SK-N-SH (cell line): ENCODE measurements around the gene MICAL2. TPM values are rescaled to one million over a fixed set of nuclear protein-coding genes. Genes with fewer than 3 reads are reported as not detected.

Source experiments
- CTCF ChIA-PET: fragments of 300-600, 350-600 bp; formaldehyde crosslinking; extraction: SDS; loops from one replicate; lab custom pipeline; 2021; lab: Yijun Ruan, JAX
- POLR2A ChIA-PET: fragments of 350-600 bp; sonication (Branson Sonifier 250); formaldehyde crosslinking; extraction: SDS; loops from one replicate; lab custom pipeline; 2020; ENCODE audit warnings: antibody characterized with exemption, inconsistent platforms; lab: Yijun Ruan, JAX
- DNase-seq: peaks from one replicate; pipeline ENCODE4 v3.0.0; 2012
- H2AFZ ChIP-seq: fragments of 200-600 bp; sonication (generic); 2 replicates; pipeline ENCODE4 v1.8.1; 2016; ENCODE audit warnings: antibody characterized with exemption, mild to moderate bottlenecking, low read depth
- H3F3A ChIP-seq: fragments of 200-600 bp; sonication (generic); replicated peaks from 2 replicates; pipeline ENCODE3; 2016; ENCODE audit warnings: antibody characterized with exemption, mild to moderate bottlenecking; ENCODE audit not compliant: insufficient read depth
- H3K27ac ChIP-seq, 2 experiments: fragments of 200-500 bp in 1 of 2; fragments of 200-600 bp in 1 of 2; sonication (Bioruptor generic) in 1 of 2; sonication (generic), shearing (Covaris generic) in 1 of 2; 2 replicates each; pipeline versions ENCODE4 v1.5.1 to v1.6.1; 2014 to 2016; ENCODE audit warnings: low read depth in 2 of 2, inconsistent platforms in 1 of 2, low read length in 1 of 2, mild to moderate bottlenecking in 1 of 2, mixed read lengths in 1 of 2
- H3K27me3 ChIP-seq: fragments of 200-600 bp; sonication (generic), shearing (Covaris generic); 2 replicates; pipeline ENCODE4 v1.6.1; 2016; ENCODE audit warnings: mixed run types; ENCODE audit not compliant: insufficient read depth
- H3K36me3 ChIP-seq, 2 experiments: fragments of 200-500 bp in 1 of 2; fragments of 200-600 bp in 1 of 2; sonication (Bioruptor generic) in 1 of 2; sonication (generic) in 1 of 2; replicated peaks in 1 of 2; 2 replicates each; pipeline versions ENCODE3 to v1.5.1; 2014 to 2016; ENCODE audit warnings: low read length in 1 of 2, mild to moderate bottlenecking in 1 of 2; ENCODE audit not compliant: insufficient read depth in 2 of 2, control insufficient read depth in 1 of 2
- H3K4me1 ChIP-seq, 2 experiments: fragments of 200-500 bp in 1 of 2; fragments of 200-600 bp in 1 of 2; sonication (Bioruptor generic) in 1 of 2; sonication (generic), shearing (Covaris generic) in 1 of 2; 2 replicates each; pipeline versions ENCODE4 v1.5.1 to v1.6.1; 2014 to 2016; ENCODE audit warnings: low read depth in 1 of 2, low read length in 1 of 2, mixed run types in 1 of 2; ENCODE audit not compliant: insufficient read depth in 2 of 2, control insufficient read depth in 1 of 2
- H3K4me2 ChIP-seq: fragments of 200-600 bp; sonication (generic), shearing (Covaris generic); 2 replicates; pipeline ENCODE4 v1.6.1; 2017; ENCODE audit warnings: mixed run types
- H3K4me3 ChIP-seq, 2 experiments: fragments of 200-500 bp in 1 of 2; fragments of 200-600 bp in 1 of 2; sonication (Bioruptor generic) in 1 of 2; sonication (generic), shearing (Covaris generic) in 1 of 2; 2 replicates each; pipeline versions ENCODE4 v1.5.1 to v1.8.1; 2014 to 2016; ENCODE audit warnings: low read depth in 2 of 2, inconsistent platforms in 1 of 2, low read length in 1 of 2, mild to moderate bottlenecking in 1 of 2, mixed read lengths in 1 of 2, moderate library complexity in 1 of 2
- H3K79me2 ChIP-seq: fragments of 200-600 bp; sonication (generic); 2 replicates; pipeline ENCODE4 v1.8.1; 2017; ENCODE audit warnings: mild to moderate bottlenecking; ENCODE audit not compliant: insufficient read depth
- H3K9ac ChIP-seq: fragments of 200-600 bp; sonication (generic); 2 replicates; pipeline ENCODE4 v1.6.1; 2017; ENCODE audit warnings: mixed run types
- H3K9me2 ChIP-seq: fragments of 200-600 bp; sonication (generic); 2 replicates; pipeline ENCODE4 v1.6.1; 2017; ENCODE audit warnings: mixed run types
- H3K9me3 ChIP-seq: fragments of 200-600 bp; sonication (generic); 2 replicates; pipeline ENCODE4 v1.6.1; 2017; ENCODE audit warnings: mixed run types, mild to moderate bottlenecking, moderate library complexity
- H4K20me1 ChIP-seq: fragments of 200-600 bp; sonication (generic); 2 replicates; pipeline ENCODE4 v1.6.1; 2017; ENCODE audit warnings: mild to moderate bottlenecking, mixed run types; ENCODE audit not compliant: insufficient read depth
- CHD2 ChIP-seq: fragments of 150-350 bp; IDR thresholded peaks from 2 replicates; pipeline ENCODE4 v1.6.1; 2018; ENCODE audit warnings: low read length; ENCODE audit not compliant: partially characterized antibody
- ELF1 ChIP-seq: IDR thresholded peaks from 2 replicates; pipeline ENCODE4 v1.4.0; 2012
- EP300 ChIP-seq, 2 experiments: IDR thresholded peaks; 2 replicates each; pipeline versions ENCODE4 v1.4.0 to v1.6.1; 2012; ENCODE audit warnings: borderline replicate concordance in 1 of 2, low read depth in 1 of 2, low read length in 1 of 2
- EZH2phosphoT487 ChIP-seq: fragments of 200-600 bp; sonication (generic); IDR thresholded peaks from 2 replicates; pipeline ENCODE4 v1.6.1; 2017; ENCODE audit warnings: low read depth, mixed run types, mild to moderate bottlenecking, antibody characterized with exemption, moderate library complexity, borderline replicate concordance
- FOSL2 ChIP-seq: IDR thresholded peaks from 2 replicates; pipeline ENCODE4 v1.4.0; 2012; ENCODE audit warnings: low read depth, mild to moderate bottlenecking, moderate library complexity, borderline replicate concordance
- FOXJ3 ChIP-seq: sonication (generic); formaldehyde crosslinking; IDR thresholded peaks from 2 replicates; pipeline ENCODE4 v1.5.1; 2020; ENCODE audit warnings: mild to moderate bottlenecking, missing genetic modification reagents
- FOXM1 ChIP-seq: IDR thresholded peaks from 2 replicates; pipeline ENCODE4 v1.4.0; 2012; ENCODE audit warnings: low read depth, mild to moderate bottlenecking
- GATA2 ChIP-seq: sonication (generic); formaldehyde crosslinking; IDR thresholded peaks from 2 replicates; pipeline ENCODE4 v1.5.0; 2020; ENCODE audit warnings: mild to moderate bottlenecking, missing genetic modification reagents
- JUND ChIP-seq: IDR thresholded peaks from 2 replicates; pipeline ENCODE4 v1.4.0; 2012
- MEF2A ChIP-seq: IDR thresholded peaks from 2 replicates; pipeline ENCODE4 v1.4.0; 2012; ENCODE audit warnings: low read depth, borderline replicate concordance
- MXI1 ChIP-seq: IDR thresholded peaks from 2 replicates; pipeline ENCODE4 v1.6.1; 2012; ENCODE audit warnings: mild to moderate bottlenecking, low read depth, low read length, improper control_type of control experiment
- NFIC ChIP-seq: IDR thresholded peaks from 2 replicates; pipeline ENCODE4 v1.4.0; 2012; ENCODE audit warnings: borderline replicate concordance
- NRF1 ChIP-seq: IDR thresholded peaks from 2 replicates; pipeline ENCODE4 v1.6.1; 2012; ENCODE audit warnings: low read depth, mild to moderate bottlenecking, low read length
- POLR2AphosphoS5 ChIP-seq: IDR thresholded peaks from 2 replicates; pipeline ENCODE4 v1.6.1; 2012; ENCODE audit warnings: low read depth, low read length
- RCOR1 ChIP-seq: fragments of 150-350 bp; IDR thresholded peaks from 2 replicates; pipeline ENCODE4 v1.6.1; 2017; ENCODE audit warnings: antibody characterized with exemption, low read length
- RFX5 ChIP-seq: IDR thresholded peaks from 2 replicates; pipeline ENCODE4 v1.6.1; 2012; ENCODE audit warnings: mild to moderate bottlenecking, improper control_type of control experiment, low read length
- RXRA ChIP-seq: IDR thresholded peaks from 2 replicates; pipeline ENCODE4 v1.4.0; 2012; ENCODE audit warnings: low read depth, mild to moderate bottlenecking, borderline replicate concordance
- SIN3A ChIP-seq: IDR thresholded peaks from 2 replicates; pipeline ENCODE4 v1.6.1; 2012; ENCODE audit warnings: low read depth, mild to moderate bottlenecking, low read length, moderate library complexity, borderline replicate concordance
- SMC3 ChIP-seq: IDR thresholded peaks from 2 replicates; pipeline ENCODE4 v1.6.1; 2012; ENCODE audit warnings: low read depth, low read length, improper control_type of control experiment
- TCF12 ChIP-seq: IDR thresholded peaks from 2 replicates; pipeline ENCODE4 v1.4.0; 2012
- WGBS: methylation state at CpG from one replicate; pipeline ENCODE4 v1.1.6; 2017; ENCODE audit warnings: low lambda C conversion rate; 5-methylcytosine and 5-hydroxymethylcytosine counted together
- polyA plus RNA-seq, 3 experiments: library from polyadenylated mRNA; depleted of rRNA; stranded (reverse); fragments of >200 nt; gene quantifications; 2 replicates each; pipeline ENCODE4 v1.2.3, GENCODE V29; 2012
- TF ChIP-seq, protein P1 (sequence below): IDR thresholded peaks from 2 replicates; pipeline ENCODE4; 2012
- TF ChIP-seq, protein P2 (sequence below): fragments of 150-350 bp; IDR thresholded peaks from 2 replicates; pipeline ENCODE4 v1.6.1; 2016; ENCODE audit warnings: mild to moderate bottlenecking, low read depth, low read length
- TF ChIP-seq, protein P3 (sequence below): fragments of 200-600 bp; sonication (generic); IDR thresholded peaks from 2 replicates; pipeline ENCODE4 v1.6.1; 2017; ENCODE audit warnings: antibody characterized with exemption, mild to moderate bottlenecking, moderate library complexity
- TF ChIP-seq, protein P4 (sequence below): IDR thresholded peaks from 2 replicates; pipeline ENCODE4 v1.6.1; 2012; ENCODE audit warnings: mild to moderate bottlenecking, low read depth, low read length, moderate library complexity
- TF ChIP-seq, protein P5 (sequence below): IDR thresholded peaks from 2 replicates; pipeline ENCODE4 v1.4.0; 2012; ENCODE audit warnings: low read depth

The MICAL2 gene
- polyA plus RNA-seq, 1 of the 3 experiments (the other 2 are of a cell fraction): 54.6 TPM

DNA sequence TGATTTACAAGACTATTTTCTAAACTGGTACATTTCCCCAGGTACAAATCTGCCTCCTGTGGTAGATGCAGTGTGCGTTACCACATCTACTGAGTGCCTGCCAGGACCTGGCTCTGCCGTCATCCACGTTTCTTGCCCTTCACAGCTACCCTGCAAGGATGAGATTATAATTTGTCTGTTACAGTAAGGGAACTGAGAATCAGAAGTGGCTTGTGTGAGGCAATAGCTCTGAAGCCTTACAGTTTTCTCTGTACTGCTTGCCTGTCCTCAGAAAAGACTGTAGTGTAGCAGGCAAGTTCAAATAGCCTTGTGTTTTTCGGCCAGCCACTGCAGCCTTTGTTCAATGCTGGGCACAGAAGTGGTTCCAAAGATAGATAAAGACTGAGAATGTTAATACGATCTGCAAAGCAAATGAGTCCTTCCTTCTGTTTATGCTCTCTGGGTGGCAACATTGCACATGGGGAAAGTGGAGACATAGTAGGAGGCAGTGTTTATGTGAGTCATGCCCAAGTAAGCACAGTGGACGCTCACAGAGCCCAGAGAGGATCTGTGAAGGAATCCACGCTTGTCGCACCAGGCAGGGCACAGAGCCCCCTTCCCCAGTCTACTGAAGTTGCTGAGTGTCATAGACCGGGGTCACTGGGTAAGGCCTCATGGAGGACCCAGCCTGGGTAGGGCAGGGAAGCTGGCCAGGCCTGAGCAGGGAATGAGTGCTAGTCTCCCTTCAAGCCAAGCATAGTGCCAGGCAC is 49.1 kb downstream of the MICAL2 start:
- POLR2A ChIA-PET: no interaction called here
- TF ChIP-seq RXRA (no peak), JUND (peak; percentile 52; the same call in 1 of the 2 replicates), EZH2phosphoT487 (no peak), SMC3 (no peak), MXI1 (no peak), NFIC (no peak), EP300 (IDR thresholded peaks at IDR 0.05; ENCODE audit: borderline replicate concordance in 1 of 2, low read depth in 1 of 2, low read length in 1 of 2) (peak in 1 of 2 experiments; percentile 15; a peak in 1 of 4 replicates), SIN3A (peak; percentile 59; the same call in 1 of the 2 replicates), RCOR1 (no peak), FOXJ3 (CRISPR knock-in tag) (no peak), FOXM1 (no peak), NRF1 (no peak), TCF12 (peak; percentile 76; the same call in 1 of the 2 replicates), RFX5 (no peak), POLR2AphosphoS5 (peak; percentile 58; the same call in 1 of the 2 replicates), MEF2A (no peak), CHD2 (no peak), ELF1 (no peak), GATA2 (no peak), FOSL2 (peak; percentile 75; the same call in 1 of the 2 replicates)
- TF ChIP-seq, protein P1, sequence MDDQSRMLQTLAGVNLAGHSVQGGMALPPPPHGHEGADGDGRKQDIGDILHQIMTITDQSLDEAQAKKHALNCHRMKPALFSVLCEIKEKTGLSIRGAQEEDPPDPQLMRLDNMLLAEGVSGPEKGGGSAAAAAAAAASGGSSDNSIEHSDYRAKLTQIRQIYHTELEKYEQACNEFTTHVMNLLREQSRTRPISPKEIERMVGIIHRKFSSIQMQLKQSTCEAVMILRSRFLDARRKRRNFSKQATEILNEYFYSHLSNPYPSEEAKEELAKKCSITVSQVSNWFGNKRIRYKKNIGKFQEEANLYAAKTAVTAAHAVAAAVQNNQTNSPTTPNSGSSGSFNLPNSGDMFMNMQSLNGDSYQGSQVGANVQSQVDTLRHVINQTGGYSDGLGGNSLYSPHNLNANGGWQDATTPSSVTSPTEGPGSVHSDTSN: no peak
- TF ChIP-seq, protein P2, sequence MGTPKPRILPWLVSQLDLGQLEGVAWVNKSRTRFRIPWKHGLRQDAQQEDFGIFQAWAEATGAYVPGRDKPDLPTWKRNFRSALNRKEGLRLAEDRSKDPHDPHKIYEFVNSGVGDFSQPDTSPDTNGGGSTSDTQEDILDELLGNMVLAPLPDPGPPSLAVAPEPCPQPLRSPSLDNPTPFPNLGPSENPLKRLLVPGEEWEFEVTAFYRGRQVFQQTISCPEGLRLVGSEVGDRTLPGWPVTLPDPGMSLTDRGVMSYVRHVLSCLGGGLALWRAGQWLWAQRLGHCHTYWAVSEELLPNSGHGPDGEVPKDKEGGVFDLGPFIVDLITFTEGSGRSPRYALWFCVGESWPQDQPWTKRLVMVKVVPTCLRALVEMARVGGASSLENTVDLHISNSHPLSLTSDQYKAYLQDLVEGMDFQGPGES: no peak
- TF ChIP-seq, protein P3, sequence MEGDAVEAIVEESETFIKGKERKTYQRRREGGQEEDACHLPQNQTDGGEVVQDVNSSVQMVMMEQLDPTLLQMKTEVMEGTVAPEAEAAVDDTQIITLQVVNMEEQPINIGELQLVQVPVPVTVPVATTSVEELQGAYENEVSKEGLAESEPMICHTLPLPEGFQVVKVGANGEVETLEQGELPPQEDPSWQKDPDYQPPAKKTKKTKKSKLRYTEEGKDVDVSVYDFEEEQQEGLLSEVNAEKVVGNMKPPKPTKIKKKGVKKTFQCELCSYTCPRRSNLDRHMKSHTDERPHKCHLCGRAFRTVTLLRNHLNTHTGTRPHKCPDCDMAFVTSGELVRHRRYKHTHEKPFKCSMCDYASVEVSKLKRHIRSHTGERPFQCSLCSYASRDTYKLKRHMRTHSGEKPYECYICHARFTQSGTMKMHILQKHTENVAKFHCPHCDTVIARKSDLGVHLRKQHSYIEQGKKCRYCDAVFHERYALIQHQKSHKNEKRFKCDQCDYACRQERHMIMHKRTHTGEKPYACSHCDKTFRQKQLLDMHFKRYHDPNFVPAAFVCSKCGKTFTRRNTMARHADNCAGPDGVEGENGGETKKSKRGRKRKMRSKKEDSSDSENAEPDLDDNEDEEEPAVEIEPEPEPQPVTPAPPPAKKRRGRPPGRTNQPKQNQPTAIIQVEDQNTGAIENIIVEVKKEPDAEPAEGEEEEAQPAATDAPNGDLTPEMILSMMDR: 0 out of 2 replicates have a peak, but pooled peaks have one; percentile 20
- TF ChIP-seq, protein P4, sequence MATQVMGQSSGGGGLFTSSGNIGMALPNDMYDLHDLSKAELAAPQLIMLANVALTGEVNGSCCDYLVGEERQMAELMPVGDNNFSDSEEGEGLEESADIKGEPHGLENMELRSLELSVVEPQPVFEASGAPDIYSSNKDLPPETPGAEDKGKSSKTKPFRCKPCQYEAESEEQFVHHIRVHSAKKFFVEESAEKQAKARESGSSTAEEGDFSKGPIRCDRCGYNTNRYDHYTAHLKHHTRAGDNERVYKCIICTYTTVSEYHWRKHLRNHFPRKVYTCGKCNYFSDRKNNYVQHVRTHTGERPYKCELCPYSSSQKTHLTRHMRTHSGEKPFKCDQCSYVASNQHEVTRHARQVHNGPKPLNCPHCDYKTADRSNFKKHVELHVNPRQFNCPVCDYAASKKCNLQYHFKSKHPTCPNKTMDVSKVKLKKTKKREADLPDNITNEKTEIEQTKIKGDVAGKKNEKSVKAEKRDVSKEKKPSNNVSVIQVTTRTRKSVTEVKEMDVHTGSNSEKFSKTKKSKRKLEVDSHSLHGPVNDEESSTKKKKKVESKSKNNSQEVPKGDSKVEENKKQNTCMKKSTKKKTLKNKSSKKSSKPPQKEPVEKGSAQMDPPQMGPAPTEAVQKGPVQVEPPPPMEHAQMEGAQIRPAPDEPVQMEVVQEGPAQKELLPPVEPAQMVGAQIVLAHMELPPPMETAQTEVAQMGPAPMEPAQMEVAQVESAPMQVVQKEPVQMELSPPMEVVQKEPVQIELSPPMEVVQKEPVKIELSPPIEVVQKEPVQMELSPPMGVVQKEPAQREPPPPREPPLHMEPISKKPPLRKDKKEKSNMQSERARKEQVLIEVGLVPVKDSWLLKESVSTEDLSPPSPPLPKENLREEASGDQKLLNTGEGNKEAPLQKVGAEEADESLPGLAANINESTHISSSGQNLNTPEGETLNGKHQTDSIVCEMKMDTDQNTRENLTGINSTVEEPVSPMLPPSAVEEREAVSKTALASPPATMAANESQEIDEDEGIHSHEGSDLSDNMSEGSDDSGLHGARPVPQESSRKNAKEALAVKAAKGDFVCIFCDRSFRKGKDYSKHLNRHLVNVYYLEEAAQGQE: no peak
- TF ChIP-seq, protein P5, sequence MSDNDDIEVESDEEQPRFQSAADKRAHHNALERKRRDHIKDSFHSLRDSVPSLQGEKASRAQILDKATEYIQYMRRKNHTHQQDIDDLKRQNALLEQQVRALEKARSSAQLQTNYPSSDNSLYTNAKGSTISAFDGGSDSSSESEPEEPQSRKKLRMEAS: peak; percentile 82

More for the DNA sequence above, 49.1 kb downstream of the MICAL2 start:
- CTCF ChIA-PET: interaction anchor here (0.8 to 1.6 kb wide), 2 partner anchors 38 to 115 kb away, joined by 3 to 4 read pairs; no protein-coding TSS in a partner anchor
- DNase-seq: no peak
- Histone ChIP-seq H3K9ac (peak overlapping the region; percentile 77), H3K27ac (peak overlapping the region; percentile 40 to 99; a peak in 3 of 4 replicates), H3K9me3 (no peaks in the 10 kb centered on the region), H3K4me1 (peaks cover 2 to 73% of the 10 kb centered on the region in 2 experiments; a peak in 3 of 4 replicates), H3K4me2 (peak overlapping the region; percentile 60), H3K36me3 (peaks cover 11 to 21% of the 10 kb centered on the region in 2 experiments), H3K79me2 (peaks cover 86% of the 10 kb centered on the region), H3K9me2 (no peaks in the 10 kb centered on the region), H2AFZ (no peak overlapping the region), H3K4me3 (no peak overlapping the region), H3K27me3 (no peaks in the 10 kb centered on the region), H3F3A (peaks cover 83% of the 10 kb centered on the region), H4K20me1 (no peaks in the 10 kb centered on the region)
- WGBS: 46% methylated on average over 9 of the region's 9 CpGs
